SU-DHL-6 (cell line): Measurements from ENCODE around the gene FSTL4.
"Not testable (repeated sequence)": the region's sequence is repeated elsewhere in the genome, so short reads cannot be mapped to it uniquely, and the experiment has no call there.

Experiments
- H2AFZ ChIP-seq: fragments of 200-600 bp; sonication (generic); 2 replicates; pipeline ENCODE4 v1.6.1; 2014; ENCODE audit warnings: low read depth, mild to moderate bottlenecking, moderate library complexity, mixed read lengths, antibody characterized with exemption, low read length; ENCODE audit not compliant: severe bottlenecking
- H3F3A ChIP-seq: fragments of 200-600 bp; shearing (Covaris generic); 2 replicates; pipeline ENCODE4 v1.6.0; 2016; ENCODE audit warnings: antibody characterized with exemption, mild to moderate bottlenecking; ENCODE audit not compliant: insufficient read depth
- H3K27ac ChIP-seq: fragments of 200-600 bp; sonication (generic); 2 replicates; pipeline ENCODE4 v1.5.1; 2016; ENCODE audit warnings: low read depth, mild to moderate bottlenecking, low read length, moderate library complexity, mixed read lengths
- H3K27me3 ChIP-seq: fragments of 200-600 bp; sonication (generic), shearing (Covaris generic); 2 replicates; pipeline ENCODE4 v1.6.0; 2014; ENCODE audit warnings: mild to moderate bottlenecking, low read length
- H3K36me3 ChIP-seq: fragments of 200-600 bp; sonication (generic); 2 replicates; pipeline ENCODE4 v1.6.1; 2014; ENCODE audit warnings: mild to moderate bottlenecking, low read length, mixed read lengths
- H3K4me2 ChIP-seq: fragments of 300-600, 200-600 bp; shearing (Covaris generic), sonication (generic); 2 replicates; pipeline ENCODE4 v1.6.0; 2014; ENCODE audit warnings: low read length, low read depth, mild to moderate bottlenecking; ENCODE audit not compliant: poor library complexity, severe bottlenecking
- H3K4me3 ChIP-seq: fragments of 200-600 bp; sonication (generic); 2 replicates; pipeline ENCODE4 v1.5.1; 2014; ENCODE audit warnings: antibody characterized with exemption, low read length, mild to moderate bottlenecking, mixed read lengths; ENCODE audit not compliant: insufficient read depth, poor library complexity, severe bottlenecking
- H3K79me2 ChIP-seq: fragments of 200-600 bp; sonication (generic); 2 replicates; pipeline ENCODE4 v1.6.1; 2014; ENCODE audit warnings: mild to moderate bottlenecking, low read length, moderate library complexity; ENCODE audit not compliant: insufficient read depth
- H3K9ac ChIP-seq: fragments of 200-600 bp; sonication (generic); 2 replicates; pipeline ENCODE4 v1.7.0; 2014; ENCODE audit warnings: mild to moderate bottlenecking, low read length
- H3K9me2 ChIP-seq: fragments of 200-600 bp; sonication (generic); replicated peaks from 2 replicates; pipeline ENCODE4 v1.6.1; 2014; ENCODE audit warnings: low read length; ENCODE audit not compliant: insufficient read depth
- H3K9me3 ChIP-seq: fragments of 200-600 bp; sonication (generic); 2 replicates; pipeline ENCODE4 v1.6.1; 2014; ENCODE audit warnings: low read length, mixed read lengths; ENCODE audit not compliant: insufficient read depth
- H4K20me1 ChIP-seq: fragments of 200-600 bp; sonication (generic); 2 replicates; pipeline ENCODE4 v1.6.1; 2014; ENCODE audit warnings: low read depth, mild to moderate bottlenecking, antibody characterized with exemption, low read length, moderate library complexity, mixed read lengths
- CTCF ChIP-seq: fragments of 200-600 bp; sonication (generic); IDR thresholded peaks from one replicate; pipeline ENCODE4 v1.5.1; 2017; ENCODE audit warnings: antibody characterized with exemption, mild to moderate bottlenecking, low read length, moderate library complexity; ENCODE audit not compliant: insufficient read depth, poor library complexity, severe bottlenecking
- EZH2phosphoT487 ChIP-seq: fragments of 200-600 bp; sonication (generic), shearing (Covaris generic); conservative IDR thresholded peaks from 2 replicates; pipeline ENCODE4 v1.6.1; 2018; ENCODE audit warnings: mild to moderate bottlenecking, antibody characterized with exemption, low read length, moderate library complexity, mixed read lengths

Gene FSTL4

DNA sequence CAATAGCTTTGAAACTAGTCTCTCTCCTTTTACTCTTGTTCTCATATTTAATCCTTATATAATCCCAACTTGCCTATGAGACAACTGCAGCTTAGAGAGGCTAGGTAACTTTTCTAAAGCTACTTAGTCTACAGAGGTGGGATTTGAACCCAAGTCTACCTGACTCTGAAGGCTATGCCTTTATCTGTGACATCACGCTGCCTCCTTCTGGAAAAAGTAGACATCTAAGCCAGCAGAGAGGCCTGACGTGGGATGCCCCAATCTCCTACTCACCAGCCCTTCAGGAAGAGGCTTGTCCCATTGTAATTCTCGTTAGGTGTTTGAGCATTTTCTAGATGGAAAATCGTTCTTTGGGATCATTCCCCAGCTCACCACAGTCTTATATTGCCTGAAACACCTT is 393.0 kb downstream of the FSTL4 start:
- no peaks in the 10 kb centered on the region for H3K9me3 ChIP-seq
- no peak overlapping the region for H3K4me3 ChIP-seq

GRCh38 chr5:133216138-133216537 is 396.2 kb downstream of the FSTL4 start:
- H3K4me2 ChIP-seq, result not testable (repeated sequence)

More for the DNA sequence above, 393.0 kb downstream of the FSTL4 start:
- H3K79me2 ChIP-seq, result no peaks in the 10 kb centered on the region
- no peaks in the 10 kb centered on the region for H3F3A ChIP-seq
- TF ChIP-seq EZH2phosphoT487 (no peak), CTCF (no peak)
- no peaks in the 10 kb centered on the region for H3K36me3 ChIP-seq
- no peak overlapping the region for H3K9ac ChIP-seq
- no peak overlapping the region for H3K27ac ChIP-seq
- no peak overlapping the region for H3K4me2 ChIP-seq
- no peaks in the 10 kb centered on the region for H3K27me3 ChIP-seq
- H2AFZ ChIP-seq, result no peak overlapping the region
- H4K20me1 ChIP-seq, result no peaks in the 10 kb centered on the region
- H3K9me2 ChIP-seq, result no peaks in the 10 kb centered on the region

GRCh38 chr5:133214153-133214820 is 398.1 kb downstream of the FSTL4 start:
- no peak for TF ChIP-seq EZH2phosphoT487
- TF ChIP-seq CTCF, result no peak
- Histone ChIP-seq H3K27ac (no peak overlapping the region), H3K36me3 (no peaks in the 10 kb centered on the region), H3K9me3 (no peaks in the 10 kb centered on the region), H3K27me3 (no peaks in the 10 kb centered on the region), H3F3A (no peaks in the 10 kb centered on the region), H3K79me2 (no peaks in the 10 kb centered on the region), H3K4me3 (no peak overlapping the region), H4K20me1 (no peaks in the 10 kb centered on the region), H3K9ac (no peak overlapping the region), H2AFZ (no peak overlapping the region), H3K9me2 (no peaks in the 10 kb centered on the region), H3K4me2 (no peak overlapping the region)

More at GRCh38 chr5:133216138-133216537, 396.2 kb downstream of the FSTL4 start:
- not testable (repeated sequence) for H3K4me3 ChIP-seq, H3K27ac ChIP-seq, H3K9me2 ChIP-seq, H3K9ac ChIP-seq, H3K9me3 ChIP-seq, H4K20me1 ChIP-seq, H3K79me2 ChIP-seq, H3K27me3 ChIP-seq, H3K36me3 ChIP-seq, H2AFZ ChIP-seq, H3F3A ChIP-seq

DNA sequence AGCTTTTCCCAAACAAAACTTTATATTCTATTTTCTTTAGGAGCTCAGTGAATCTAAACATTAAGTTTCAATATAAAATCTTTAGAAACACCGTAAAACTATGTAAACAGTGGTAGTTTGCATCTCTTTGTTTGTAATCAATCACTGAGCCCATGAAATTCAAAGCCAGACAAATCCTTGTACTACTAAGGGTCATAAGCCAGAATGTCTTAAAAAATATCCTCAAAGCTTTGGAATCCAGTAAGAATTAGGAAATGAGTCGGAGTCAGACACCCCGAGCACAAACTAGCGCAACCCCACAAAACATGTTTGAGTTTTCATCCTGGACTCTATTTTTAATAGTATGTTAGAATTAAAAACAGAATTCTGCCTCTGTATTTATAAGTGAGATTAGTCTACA is 406.7 kb downstream of the FSTL4 start:
- Histone ChIP-seq H3F3A (no peaks in the 10 kb centered on the region), H3K36me3 (no peaks in the 10 kb centered on the region), H2AFZ (no peak overlapping the region), H3K4me3 (no peak overlapping the region), H3K27ac (no peak overlapping the region), H3K9ac (no peak overlapping the region), H3K27me3 (no peaks in the 10 kb centered on the region), H4K20me1 (no peaks in the 10 kb centered on the region), H3K9me3 (no peaks in the 10 kb centered on the region), H3K79me2 (no peaks in the 10 kb centered on the region), H3K9me2 (no peaks in the 10 kb centered on the region), H3K4me2 (no peak overlapping the region)
- TF ChIP-seq CTCF (no peak), EZH2phosphoT487 (no peak)
